GOT3 (cell line): ENCODE measurements around the gene MIPOL1.
"Not testable (repeated sequence)": the region's sequence is repeated elsewhere in the genome, so short reads cannot be mapped to it uniquely, and the experiment has no call there.

ENCODE experiments used
- DNase-seq: peaks from one replicate; lab custom pipeline; 2025; ENCODE audit warnings: mixed read lengths; lab: John Stamatoyannopoulos, UW

The MIPOL1 gene

GRCh38 chr14:37234222-37234621 lies 36.5 kb downstream of the MIPOL1 start:
- DNase-seq: no peak

GRCh38 chr14:37236044-37236443 lies 38.3 kb downstream of the MIPOL1 start:
- not testable (repeated sequence) for DNase-seq

GRCh38 chr14:37237094-37237493 lies 39.4 kb downstream of the MIPOL1 start:
- DNase-seq: no peak

DNA sequence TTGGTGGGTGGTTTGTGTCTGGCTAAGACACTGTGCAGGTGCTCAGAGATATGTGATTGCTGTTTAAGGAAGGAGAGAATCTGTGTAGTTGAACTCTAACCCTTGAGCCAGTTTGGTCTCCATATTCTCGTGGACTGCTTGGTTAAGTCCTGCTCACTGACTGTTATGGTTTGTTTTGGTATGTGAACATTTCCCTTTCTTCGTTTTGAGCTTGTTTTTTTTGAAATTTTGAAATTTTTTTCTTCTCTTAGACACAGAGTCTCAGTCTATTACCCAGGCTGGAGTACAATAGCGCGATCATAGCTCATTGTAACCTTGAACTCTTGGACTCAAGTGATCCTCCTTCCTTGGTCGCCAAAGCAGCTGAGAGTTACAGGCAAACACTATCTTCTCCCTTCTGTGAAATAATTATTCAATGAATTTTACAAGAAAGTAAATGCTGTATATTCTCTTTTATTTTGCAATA lies 40.0 kb downstream of the MIPOL1 start:
- DNase-seq: no peak

DNA sequence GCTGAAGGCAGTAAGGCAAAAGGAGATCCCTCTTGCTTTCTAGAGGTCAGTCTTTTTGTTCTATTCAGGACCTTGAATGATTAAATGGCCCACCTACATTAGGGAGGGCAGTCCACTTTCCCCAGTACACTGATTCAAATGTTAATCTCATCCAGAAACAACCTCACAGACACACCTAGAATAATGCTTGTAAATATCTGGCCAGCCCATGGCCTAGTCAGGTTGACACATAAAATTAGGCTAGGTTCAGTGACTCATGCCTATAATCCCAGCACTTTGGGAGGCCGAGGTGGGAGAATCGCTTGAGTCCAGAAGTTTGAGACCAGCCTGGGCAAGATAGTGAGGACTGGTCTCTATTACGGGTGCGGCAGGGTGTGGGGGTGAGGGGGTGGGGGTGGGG lies 43.5 kb downstream of the MIPOL1 start:
- no peak for DNase-seq

DNA sequence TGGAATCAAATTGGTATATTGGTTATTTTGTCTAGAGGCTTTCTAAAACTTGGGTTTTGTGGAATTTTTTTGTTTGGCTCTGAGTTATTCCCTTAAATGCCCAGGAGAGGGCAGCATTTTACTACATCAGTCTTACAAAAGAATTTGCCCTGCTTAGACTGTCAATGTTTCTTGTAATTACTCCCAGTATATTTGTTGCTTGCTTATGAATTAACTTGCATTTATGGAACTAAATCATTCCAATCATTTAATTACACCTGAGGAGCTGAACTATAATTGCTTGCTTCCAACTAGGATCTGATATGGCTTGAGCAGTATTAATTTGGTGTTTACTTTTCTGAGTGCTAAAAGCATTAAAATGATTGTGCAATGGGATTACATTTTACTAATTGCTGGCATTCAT lies 48.7 kb downstream of the MIPOL1 start:
- no peak for DNase-seq

DNA sequence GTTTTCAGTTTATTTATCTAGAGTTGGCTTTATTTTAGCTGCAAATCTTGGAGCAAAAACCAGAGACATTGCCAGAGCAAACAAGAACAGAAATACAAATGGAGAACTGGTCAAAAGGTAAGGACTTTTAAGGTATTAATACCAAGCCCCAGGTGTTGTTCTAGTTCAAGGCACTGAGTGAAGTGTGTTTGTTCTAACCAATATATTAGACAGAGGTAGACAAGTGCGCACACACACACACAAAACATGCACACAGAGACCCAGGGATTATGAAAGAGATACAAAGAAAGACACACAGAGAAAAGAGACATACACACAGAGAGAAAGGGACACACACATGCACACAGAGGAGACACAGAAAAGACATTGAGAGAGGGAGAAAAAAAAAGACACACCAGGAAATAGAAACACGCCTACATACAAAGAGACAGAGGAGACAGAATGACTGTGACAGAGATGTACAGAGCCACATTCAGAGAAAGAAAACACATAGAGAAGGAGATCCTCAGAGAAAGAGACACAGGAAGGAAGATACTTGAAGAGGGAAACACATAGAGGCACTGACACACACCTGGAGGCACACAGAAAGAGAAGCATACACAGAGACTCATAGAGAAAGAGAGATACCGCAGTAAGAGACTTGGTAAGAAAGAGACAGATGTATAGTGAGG lies 50.2 kb downstream of the MIPOL1 start:
- no peak for DNase-seq

GRCh38 chr14:37251775-37252174 lies 54.0 kb downstream of the MIPOL1 start:
- no peak for DNase-seq

DNA sequence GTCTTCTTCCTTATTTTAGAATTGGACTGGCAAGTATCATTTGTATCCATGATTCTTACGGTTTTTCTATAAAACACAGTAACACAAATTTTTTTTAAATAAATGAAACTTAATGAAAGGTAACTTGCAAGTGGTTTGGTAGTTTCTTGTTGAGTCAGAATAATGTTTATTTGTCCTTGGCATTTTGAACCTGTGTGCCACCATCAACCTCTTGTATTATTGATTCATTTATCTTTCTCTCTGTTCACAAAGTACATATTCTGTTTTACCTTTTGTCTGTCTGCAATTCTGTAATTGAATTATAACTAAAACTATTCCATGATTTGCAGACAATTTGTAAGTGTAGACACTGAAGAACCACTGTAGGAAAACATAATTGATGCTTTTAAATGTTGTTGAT lies 54.7 kb downstream of the MIPOL1 start:
- DNase-seq: no peak

DNA sequence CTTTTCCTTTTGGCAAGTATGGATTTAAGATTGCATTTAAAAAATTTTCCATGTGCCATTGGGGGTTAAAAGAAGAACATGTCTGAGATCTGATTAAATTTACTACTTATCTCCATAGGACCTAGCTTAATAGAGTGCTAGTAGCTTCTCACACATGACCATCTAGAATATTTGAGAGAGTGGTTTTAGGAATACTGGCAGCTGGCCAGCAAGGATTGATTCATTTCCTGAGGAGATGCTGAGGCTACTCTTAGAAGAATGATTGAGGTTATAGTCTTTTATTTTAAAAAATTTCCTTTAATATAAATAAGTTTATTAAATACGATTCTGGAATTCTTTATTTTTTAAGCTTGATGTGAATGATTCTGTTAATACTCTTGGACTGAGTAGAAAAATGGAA lies 56.2 kb downstream of the MIPOL1 start:
- no peak for DNase-seq

GRCh38 chr14:37254411-37254947 lies 56.7 kb downstream of the MIPOL1 start:
- DNase-seq: no peak

DNA sequence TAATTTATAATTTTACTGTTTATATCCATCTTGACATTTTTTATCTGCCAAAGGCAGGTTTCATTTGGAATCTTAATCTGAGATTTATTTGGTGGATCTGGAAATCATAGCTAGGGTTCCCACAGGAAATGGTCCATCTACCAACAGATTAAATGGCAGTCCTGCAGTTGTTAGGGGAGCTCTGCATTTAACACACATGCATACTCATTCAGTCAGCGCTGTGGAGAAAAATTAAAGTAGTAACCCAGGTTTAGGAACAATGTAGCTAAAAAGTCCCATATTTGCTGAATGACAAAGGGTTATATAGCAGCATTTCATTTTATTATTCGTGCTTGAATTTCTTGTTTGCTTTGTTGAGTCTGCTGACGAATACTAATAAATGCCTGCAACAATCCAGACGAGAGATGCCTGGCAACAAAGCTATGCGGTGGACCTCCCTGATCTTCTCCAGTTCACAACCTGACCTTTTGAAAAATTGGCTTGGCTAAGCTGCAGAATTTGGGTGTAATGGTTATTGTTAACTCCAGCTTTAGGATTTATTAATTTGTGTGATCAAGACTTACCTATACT lies 59.8 kb downstream of the MIPOL1 start:
- DNase-seq: no peak

GRCh38 chr14:37262649-37263048 lies 64.9 kb downstream of the MIPOL1 start:
- no peak for DNase-seq

GRCh38 chr14:37263656-37264236 lies 66.0 kb downstream of the MIPOL1 start:
- DNase-seq: no peak

DNA sequence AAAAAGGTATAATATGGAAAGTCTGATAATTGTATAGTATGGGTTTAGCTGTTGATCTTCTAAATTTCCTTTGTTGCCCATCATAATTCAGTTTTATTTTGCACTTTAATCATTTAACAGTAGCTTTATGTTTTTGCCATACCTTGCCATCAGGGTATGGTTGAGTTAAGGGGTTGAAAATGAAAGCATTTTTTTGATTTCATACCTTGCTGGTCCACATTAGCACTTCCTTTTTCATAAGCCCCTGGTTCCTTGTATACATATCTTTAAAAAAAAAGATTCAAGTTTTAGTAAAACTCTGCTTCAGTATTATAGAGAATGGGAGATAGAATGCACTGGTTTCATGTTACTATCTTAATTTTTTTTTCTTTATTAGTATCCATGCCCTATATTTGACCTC lies 71.1 kb downstream of the MIPOL1 start:
- no peak for DNase-seq

DNA sequence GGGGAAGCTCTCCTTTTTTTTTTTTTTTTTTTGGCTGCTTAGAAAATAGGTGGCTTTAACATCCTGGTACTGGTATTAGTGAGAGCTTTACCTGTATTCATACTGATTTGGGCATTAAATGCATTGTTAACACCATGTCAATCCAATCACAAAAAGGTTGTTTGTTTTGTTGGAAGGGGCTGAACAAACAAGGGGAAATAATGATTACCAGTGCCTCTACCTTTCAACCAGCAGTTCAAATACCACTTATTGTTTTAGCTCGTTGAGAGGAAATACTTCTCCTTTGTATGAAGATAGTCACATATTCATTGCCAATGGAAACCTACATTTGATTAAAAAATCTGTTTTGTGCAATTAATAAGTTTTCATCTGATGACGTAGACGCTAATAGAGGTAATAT lies 72.9 kb downstream of the MIPOL1 start:
- no peak for DNase-seq

DNA sequence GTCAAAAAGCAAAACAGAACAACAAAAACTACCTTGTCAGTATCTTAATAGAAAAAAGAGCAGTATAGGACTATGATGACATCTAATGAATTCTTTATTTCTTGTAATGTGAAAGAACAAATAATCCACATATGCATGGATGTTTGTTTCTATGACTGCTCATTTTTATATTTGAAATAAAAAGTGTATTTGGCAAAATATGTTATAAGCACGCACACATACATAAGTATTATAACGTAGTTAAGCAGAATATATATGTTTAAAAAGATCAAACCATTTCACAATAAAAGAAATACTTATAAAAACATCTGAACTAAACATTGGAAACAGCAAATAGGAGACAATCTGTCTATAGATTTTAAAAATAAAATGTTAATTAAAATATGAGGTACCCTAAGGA lies 74.8 kb downstream of the MIPOL1 start:
- DNase-seq: no peak

DNA sequence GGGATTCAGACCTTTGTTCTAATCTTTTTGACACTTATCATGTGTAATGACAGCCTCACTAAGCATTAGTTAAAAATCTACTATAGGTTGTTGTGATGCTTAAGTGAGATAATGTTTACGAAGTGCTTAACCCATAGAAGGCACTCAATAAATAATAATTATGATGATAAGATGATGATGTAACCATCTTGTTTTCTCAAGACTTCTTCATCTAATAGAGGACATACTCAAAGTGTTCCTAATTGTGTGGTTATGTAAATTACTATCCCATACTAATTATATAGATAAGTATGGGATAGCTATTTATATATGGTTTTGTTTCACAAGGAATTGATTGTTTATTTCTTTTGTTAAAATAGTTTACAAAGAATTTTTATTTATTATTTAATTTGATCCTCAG lies 76.9 kb downstream of the MIPOL1 start:
- no peak for DNase-seq

- no peak for DNase-seq
Observed at GRCh38 chr14:37275963-37276362, 78.2 kb downstream of the MIPOL1 start.

DNA sequence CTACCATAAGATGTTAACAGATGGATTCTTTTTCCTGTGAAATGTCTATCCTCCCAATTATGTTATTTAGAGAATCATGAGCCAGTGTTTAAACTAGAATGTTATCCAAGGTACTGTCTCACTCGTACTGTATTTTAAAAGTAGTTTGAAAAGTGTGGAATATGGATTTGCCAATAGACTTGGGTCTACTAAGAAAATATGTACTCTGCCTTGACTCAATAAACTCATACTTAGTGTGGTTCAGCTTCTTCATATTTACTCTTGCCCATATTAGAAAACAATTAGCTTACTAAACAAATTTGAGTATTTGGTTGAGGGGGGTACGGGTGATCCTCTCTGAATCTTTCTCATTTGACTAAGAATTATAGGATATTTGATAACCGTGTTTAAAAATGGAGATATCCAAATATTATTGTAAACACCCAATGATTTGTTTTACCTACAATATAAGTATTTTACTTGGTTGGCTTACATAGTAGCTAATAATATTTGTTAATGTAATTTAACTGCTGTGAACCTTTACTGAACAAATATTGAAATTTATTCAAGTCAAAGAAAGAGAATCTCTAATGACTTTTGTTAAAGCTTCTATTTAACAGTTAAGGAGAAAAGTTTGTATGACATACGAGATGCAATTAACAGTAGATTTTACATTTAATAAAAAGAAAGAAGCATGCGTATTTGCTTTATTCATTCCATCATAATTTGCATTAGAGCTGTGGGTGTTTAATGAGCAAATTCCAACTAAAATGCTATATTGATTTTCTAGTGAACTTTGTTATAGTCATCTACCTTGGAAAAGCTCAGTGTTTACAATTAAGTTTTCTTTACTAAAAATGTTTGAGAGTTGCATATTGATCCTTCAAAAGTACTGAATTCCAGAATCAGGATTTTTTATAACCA lies 81.2 kb downstream of the MIPOL1 start:
- DNase-seq: no peak

DNA sequence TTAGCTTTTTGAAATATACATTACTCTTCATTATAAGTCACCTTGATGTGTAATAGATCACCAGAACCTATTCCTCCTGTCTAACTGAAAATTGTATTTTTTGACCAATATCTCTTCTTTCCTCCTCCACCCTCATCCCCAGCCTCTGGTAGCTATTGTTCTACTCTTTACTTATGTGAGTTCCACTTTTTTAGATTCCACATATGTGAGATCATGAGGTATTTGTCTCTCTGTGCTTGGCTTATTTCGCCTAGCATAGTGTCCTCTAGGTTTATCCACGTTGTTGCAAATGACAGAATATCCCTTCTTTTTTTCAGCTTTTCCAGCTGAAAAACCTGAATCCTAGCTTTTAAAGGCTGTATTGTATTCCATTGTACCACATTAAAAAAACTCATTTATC lies 82.1 kb downstream of the MIPOL1 start:
- DNase-seq: no peak

DNA sequence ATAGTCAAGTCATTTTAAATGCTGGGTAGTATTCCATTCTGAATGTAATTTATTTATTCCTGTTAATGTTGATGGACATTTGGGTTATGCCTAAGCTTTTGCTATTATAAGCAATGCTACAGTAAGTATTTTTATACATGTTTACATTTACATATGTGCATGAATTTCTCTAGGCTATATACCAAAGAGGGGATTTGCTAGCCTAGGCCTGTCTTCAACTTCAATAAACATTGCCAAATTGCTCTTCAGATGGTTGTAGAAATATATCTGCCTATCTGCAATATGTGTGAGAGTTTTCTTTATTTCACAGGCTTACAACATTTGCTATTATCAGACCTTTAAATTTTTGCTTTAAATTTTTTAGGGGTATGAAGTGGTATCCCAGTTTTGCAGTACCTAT lies 87.0 kb downstream of the MIPOL1 start:
- DNase-seq: no peak
